ENCODE data around the gene C5orf58.

C5orf58 gene

DNA sequence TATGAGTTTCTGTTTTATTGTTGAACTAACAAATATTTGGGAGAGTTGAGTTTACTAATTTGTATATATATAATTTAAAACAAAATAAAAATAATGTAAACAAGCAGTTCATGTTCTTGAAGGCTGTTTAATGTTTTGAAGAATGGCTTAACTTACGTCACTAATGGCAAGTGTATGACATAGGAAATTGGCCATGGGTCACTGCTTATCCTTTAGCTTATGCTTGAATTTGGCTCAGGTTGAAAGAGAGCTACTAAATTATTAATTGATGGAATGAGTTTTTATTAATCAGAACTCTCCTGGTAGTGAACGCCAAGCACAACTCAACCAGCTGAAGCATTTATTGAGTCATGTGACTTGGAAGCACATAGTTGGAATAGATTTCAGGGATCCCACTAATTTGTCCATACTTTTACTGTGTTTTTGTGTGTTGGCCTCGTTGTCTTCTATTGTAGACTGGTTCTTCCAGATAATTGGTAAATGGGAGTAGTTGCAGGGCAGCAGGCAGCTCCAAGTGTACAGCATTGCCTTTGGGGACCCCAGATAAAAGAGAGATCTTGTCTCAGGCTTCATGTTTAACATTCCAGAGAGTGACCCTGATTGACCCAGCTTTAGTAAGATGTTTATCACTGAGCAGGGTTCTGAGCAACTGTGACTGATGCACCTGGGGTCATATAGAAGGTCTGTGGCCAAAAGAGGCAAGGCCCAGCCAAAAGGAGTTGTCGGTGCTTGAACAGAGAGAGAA lies 13.5 kb downstream of the C5orf58 start:
- ChIA-PET POLR2A (no interaction called here), CTCF (interaction anchor here (0.7 to 3.0 kb wide), 4 partner anchors 19 to 858 kb away, joined by 3 to 17 read pairs (median 4); no protein-coding TSS in a partner anchor)
- H3K36me3 ChIP-seq (ENCODE audit: control insufficient read depth in 2 of 2, insufficient read depth in 1 of 2, low read length in 2 of 2) = no peaks in the 10 kb centered on the region

DNA sequence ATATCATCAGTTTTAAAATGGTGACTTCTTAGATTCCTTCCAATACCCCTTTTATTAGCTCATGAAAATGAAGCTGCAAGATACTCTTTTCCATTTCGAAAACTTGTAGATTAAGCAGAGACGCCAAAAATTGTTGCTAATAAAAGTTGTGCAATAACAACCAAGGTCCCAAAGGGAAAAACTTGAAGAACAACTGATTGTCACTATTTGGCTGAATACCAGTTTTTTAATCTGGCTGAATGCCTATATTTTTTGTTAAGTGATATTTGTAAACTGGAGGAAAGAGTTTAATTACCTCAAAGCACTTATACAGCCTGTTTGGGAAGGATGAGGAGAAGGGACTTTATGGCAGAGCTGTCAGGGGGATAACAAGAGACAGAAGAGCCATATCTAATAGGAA lies 14.6 kb downstream of the C5orf58 start:
- Histone ChIP-seq H3K9me3 (ENCODE audit: control insufficient read depth, insufficient read depth, low read depth, low read length) (no peaks in the 10 kb centered on the region), H3K4me3 (ENCODE audit: low read depth, low read length) (no peak overlapping the region), H3K36me3 (ENCODE audit: control insufficient read depth in 2 of 2, insufficient read depth in 1 of 2, low read length in 2 of 2) (no peaks in the 10 kb centered on the region), H3K4me1 (ENCODE audit: control insufficient read depth, insufficient read depth, low read length) (peaks cover 21% of the 10 kb centered on the region), H3K27ac (ENCODE audit: extremely low read depth, low read depth, low read length) (no peak overlapping the region)
- CTCF ChIA-PET = interaction anchor here (0.7 to 3.0 kb wide), 5 partner anchors 21 to 859 kb away, joined by 3 to 17 read pairs (median 3); no protein-coding TSS in a partner anchor
- POLR2A ChIA-PET = no interaction called here
- TF ChIP-seq OVOL3 (tag by site-specific recombination; IDR thresholded peaks at IDR 0.05) = no peak
- TF ChIP-seq, protein P1, sequence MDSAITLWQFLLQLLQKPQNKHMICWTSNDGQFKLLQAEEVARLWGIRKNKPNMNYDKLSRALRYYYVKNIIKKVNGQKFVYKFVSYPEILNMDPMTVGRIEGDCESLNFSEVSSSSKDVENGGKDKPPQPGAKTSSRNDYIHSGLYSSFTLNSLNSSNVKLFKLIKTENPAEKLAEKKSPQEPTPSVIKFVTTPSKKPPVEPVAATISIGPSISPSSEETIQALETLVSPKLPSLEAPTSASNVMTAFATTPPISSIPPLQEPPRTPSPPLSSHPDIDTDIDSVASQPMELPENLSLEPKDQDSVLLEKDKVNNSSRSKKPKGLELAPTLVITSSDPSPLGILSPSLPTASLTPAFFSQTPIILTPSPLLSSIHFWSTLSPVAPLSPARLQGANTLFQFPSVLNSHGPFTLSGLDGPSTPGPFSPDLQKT (IDR thresholded peaks at IDR 0.05; ENCODE audit: borderline replicate concordance, low read depth, low read length) = no peak
- no peak for TF ChIP-seq WT1 (tag by site-specific recombination; IDR thresholded peaks at IDR 0.05)
- no peak for TF ChIP-seq ZNF560 (tag by site-specific recombination; IDR thresholded peaks at IDR 0.05; ENCODE audit: borderline replicate concordance)
- TF ChIP-seq ZNF146 (tag by site-specific recombination; IDR thresholded peaks at IDR 0.05) = no peak
- TF ChIP-seq ZNF157 (tag by site-specific recombination; IDR thresholded peaks at IDR 0.05) = no peak
- no peak for TF ChIP-seq ZNF121 (tag by site-specific recombination; IDR thresholded peaks at IDR 0.05)
- TF ChIP-seq ZNF214 (tag by site-specific recombination; IDR thresholded peaks at IDR 0.05; ENCODE audit: borderline replicate concordance) = no peak
- TF ChIP-seq, protein P2, sequence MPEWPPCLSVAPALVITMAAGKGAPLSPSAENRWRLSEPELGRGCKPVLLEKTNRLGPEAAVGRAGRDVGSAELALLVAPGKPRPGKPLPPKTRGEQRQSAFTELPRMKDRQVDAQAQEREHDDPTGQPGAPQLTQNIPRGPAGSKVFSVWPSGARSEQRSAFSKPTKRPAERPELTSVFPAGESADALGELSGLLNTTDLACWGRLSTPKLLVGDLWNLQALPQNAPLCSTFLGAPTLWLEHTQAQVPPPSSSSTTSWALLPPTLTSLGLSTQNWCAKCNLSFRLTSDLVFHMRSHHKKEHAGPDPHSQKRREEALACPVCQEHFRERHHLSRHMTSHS (tag by site-specific recombination; IDR thresholded peaks at IDR 0.05) = no peak
- no peak for TF ChIP-seq ZNF112 (tag by site-specific recombination; IDR thresholded peaks at IDR 0.05)
- TF ChIP-seq ZBTB8A (tag by site-specific recombination; IDR thresholded peaks at IDR 0.05) = no peak
- no peak for TF ChIP-seq ZBTB21 (tag by site-specific recombination; IDR thresholded peaks at IDR 0.05)
- TF ChIP-seq, protein P3, sequence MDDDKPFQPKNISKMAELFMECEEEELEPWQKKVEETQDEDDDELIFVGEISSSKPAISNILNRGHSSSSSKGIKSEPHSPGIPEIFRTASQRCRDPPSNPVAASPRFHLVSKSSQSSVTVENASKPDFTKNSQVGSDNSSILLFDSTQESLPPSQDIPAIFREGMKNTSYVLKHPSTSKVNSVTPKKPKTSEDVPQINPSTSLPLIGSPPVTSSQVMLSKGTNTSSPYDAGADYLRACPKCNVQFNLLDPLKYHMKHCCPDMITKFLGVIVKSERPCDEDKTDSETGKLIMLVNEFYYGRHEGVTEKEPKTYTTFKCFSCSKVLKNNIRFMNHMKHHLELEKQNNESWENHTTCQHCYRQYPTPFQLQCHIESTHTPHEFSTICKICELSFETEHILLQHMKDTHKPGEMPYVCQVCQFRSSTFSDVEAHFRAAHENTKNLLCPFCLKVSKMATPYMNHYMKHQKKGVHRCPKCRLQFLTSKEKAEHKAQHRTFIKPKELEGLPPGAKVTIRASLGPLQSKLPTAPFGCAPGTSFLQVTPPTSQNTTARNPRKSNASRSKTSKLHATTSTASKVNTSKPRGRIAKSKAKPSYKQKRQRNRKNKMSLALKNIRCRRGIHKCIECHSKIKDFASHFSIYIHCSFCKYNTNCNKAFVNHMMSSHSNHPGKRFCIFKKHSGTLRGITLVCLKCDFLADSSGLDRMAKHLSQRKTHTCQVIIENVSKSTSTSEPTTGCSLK (tag by site-specific recombination; IDR thresholded peaks at IDR 0.05) = no peak
- no peak for TF ChIP-seq ZNF248 (tag by site-specific recombination; IDR thresholded peaks at IDR 0.05)
- TF ChIP-seq ZNF404 (tag by site-specific recombination; IDR thresholded peaks at IDR 0.05) = no peak
- no peak for TF ChIP-seq ZNF830 (tag by site-specific recombination; IDR thresholded peaks at IDR 0.05; ENCODE audit: low read depth)
- TF ChIP-seq ZNF600 (tag by site-specific recombination; IDR thresholded peaks at IDR 0.05) = no peak

More for the DNA sequence above, 13.5 kb downstream of the C5orf58 start:
- Histone ChIP-seq H3K4me3 (ENCODE audit: low read depth, low read length) (no peak overlapping the region), H3K9me3 (ENCODE audit: control insufficient read depth, insufficient read depth, low read depth, low read length) (no peaks in the 10 kb centered on the region), H3K27ac (ENCODE audit: extremely low read depth, low read depth, low read length) (no peak overlapping the region), H3K4me1 (ENCODE audit: control insufficient read depth, insufficient read depth, low read length) (peaks cover 13% of the 10 kb centered on the region)
- TF ChIP-seq ZNF747 (tag by site-specific recombination; IDR thresholded peaks at IDR 0.05) (no peak), ZFP41 (tag by site-specific recombination; IDR thresholded peaks at IDR 0.05; ENCODE audit: borderline replicate concordance) (no peak), ZSCAN16 (tag by site-specific recombination; IDR thresholded peaks at IDR 0.05) (no peak), ZEB2 (tag by site-specific recombination; IDR thresholded peaks at IDR 0.05) (no peak), ZNF311 (tag by site-specific recombination; IDR thresholded peaks at IDR 0.05; ENCODE audit: borderline replicate concordance) (no peak), ZNF184 (tag by site-specific recombination; IDR thresholded peaks at IDR 0.05) (no peak), TRIM28 (IDR thresholded peaks at IDR 0.05; ENCODE audit: borderline replicate concordance, low read length) (no peak), ZNF548 (tag by site-specific recombination; IDR thresholded peaks at IDR 0.05) (no peak), ZXDB (tag by site-specific recombination; IDR thresholded peaks at IDR 0.05) (no peak), ZBTB1 (tag by site-specific recombination; IDR thresholded peaks at IDR 0.05) (no peak), ZNF530 (tag by site-specific recombination; IDR thresholded peaks at IDR 0.05; ENCODE audit: low read depth) (no peak), ZNF510 (tag by site-specific recombination; IDR thresholded peaks at IDR 0.05; ENCODE audit: insufficient replicate concordance) (no peak)
- TF ChIP-seq, protein P4, sequence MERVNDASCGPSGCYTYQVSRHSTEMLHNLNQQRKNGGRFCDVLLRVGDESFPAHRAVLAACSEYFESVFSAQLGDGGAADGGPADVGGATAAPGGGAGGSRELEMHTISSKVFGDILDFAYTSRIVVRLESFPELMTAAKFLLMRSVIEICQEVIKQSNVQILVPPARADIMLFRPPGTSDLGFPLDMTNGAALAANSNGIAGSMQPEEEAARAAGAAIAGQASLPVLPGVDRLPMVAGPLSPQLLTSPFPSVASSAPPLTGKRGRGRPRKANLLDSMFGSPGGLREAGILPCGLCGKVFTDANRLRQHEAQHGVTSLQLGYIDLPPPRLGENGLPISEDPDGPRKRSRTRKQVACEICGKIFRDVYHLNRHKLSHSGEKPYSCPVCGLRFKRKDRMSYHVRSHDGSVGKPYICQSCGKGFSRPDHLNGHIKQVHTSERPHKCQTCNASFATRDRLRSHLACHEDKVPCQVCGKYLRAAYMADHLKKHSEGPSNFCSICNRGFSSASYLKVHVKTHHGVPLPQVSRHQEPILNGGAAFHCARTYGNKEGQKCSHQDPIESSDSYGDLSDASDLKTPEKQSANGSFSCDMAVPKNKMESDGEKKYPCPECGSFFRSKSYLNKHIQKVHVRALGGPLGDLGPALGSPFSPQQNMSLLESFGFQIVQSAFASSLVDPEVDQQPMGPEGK (tag by site-specific recombination; IDR thresholded peaks at IDR 0.05) = no peak
- TF ChIP-seq, protein P5, sequence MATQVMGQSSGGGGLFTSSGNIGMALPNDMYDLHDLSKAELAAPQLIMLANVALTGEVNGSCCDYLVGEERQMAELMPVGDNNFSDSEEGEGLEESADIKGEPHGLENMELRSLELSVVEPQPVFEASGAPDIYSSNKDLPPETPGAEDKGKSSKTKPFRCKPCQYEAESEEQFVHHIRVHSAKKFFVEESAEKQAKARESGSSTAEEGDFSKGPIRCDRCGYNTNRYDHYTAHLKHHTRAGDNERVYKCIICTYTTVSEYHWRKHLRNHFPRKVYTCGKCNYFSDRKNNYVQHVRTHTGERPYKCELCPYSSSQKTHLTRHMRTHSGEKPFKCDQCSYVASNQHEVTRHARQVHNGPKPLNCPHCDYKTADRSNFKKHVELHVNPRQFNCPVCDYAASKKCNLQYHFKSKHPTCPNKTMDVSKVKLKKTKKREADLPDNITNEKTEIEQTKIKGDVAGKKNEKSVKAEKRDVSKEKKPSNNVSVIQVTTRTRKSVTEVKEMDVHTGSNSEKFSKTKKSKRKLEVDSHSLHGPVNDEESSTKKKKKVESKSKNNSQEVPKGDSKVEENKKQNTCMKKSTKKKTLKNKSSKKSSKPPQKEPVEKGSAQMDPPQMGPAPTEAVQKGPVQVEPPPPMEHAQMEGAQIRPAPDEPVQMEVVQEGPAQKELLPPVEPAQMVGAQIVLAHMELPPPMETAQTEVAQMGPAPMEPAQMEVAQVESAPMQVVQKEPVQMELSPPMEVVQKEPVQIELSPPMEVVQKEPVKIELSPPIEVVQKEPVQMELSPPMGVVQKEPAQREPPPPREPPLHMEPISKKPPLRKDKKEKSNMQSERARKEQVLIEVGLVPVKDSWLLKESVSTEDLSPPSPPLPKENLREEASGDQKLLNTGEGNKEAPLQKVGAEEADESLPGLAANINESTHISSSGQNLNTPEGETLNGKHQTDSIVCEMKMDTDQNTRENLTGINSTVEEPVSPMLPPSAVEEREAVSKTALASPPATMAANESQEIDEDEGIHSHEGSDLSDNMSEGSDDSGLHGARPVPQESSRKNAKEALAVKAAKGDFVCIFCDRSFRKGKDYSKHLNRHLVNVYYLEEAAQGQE (tag by site-specific recombination; IDR thresholded peaks at IDR 0.05) = no peak
